ENCODE results near the gene TIMM29. TPM values are rescaled to one million over a fixed set of nuclear protein-coding genes. Genes with fewer than 3 reads are reported as not detected.

Gene TIMM29
- total RNA-seq, 4 donors from 2014 or later: 28.0 to 39.5 (median 34.1) TPM

DNA sequence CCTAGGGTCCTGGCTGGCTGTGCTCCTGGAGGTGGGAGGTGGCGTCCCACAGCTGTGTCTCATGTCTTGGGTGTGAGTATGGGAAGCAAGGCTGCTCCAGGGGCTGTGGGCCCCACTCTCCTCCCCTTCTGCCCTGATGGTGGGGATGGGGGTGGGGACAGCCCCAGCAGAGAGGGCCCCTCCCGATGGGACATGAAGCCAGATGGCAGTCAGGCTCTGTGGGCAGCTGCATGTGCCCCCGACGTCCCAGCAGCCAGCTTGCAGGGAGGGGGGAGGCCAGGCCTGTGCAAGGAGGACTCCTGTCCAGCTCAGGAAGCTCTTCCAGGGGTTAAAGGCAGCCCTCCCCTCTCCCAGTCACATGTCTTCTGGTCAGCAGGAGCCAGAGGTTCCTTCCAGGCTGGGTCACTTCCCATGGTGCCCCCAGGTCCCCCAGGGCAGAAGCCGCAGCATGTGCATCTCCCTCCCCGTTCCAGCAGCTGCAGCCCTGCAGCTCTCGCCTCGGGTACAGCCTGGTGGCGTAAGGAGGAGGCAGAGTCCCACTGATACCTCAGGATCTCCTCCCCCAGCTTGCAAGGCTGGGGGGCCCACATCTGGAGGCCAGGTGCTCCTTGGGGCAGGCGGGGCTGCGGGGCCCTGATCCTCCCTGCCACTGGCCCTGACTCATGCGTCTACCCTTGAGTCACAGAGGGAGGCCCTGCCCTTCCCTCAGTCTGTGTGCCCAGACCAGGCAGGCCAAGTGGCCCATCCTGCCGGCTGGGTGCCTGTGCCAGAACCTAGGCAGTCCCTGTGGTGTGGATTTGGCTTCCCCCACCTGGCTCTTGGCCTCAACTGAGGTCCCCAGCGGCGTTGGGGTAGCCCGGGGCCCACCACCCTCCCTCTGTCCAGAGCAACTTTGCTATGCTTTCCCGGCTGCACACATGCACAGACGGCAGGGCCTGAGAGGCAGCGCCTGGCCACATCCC is 13.2 kb upstream of the TIMM29 start:
- TF ChIP-seq, protein P1, sequence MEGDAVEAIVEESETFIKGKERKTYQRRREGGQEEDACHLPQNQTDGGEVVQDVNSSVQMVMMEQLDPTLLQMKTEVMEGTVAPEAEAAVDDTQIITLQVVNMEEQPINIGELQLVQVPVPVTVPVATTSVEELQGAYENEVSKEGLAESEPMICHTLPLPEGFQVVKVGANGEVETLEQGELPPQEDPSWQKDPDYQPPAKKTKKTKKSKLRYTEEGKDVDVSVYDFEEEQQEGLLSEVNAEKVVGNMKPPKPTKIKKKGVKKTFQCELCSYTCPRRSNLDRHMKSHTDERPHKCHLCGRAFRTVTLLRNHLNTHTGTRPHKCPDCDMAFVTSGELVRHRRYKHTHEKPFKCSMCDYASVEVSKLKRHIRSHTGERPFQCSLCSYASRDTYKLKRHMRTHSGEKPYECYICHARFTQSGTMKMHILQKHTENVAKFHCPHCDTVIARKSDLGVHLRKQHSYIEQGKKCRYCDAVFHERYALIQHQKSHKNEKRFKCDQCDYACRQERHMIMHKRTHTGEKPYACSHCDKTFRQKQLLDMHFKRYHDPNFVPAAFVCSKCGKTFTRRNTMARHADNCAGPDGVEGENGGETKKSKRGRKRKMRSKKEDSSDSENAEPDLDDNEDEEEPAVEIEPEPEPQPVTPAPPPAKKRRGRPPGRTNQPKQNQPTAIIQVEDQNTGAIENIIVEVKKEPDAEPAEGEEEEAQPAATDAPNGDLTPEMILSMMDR (IDR thresholded peaks at IDR 0.05): no peak
- no peak for TF ChIP-seq POLR2A (IDR thresholded peaks at IDR 0.05)
- Histone ChIP-seq H3K27me3 (no peaks in the 10 kb centered on the region), H3K36me3 (peaks cover 0 to 81% (median 0%) of the 10 kb centered on the region in 3 donors), H3K9me3 (no peaks in the 10 kb centered on the region), H3K4me3 (no peak overlapping the region), H3K27ac (no peak overlapping the region), H3K4me1 (no peaks in the 10 kb centered on the region)
- no peak for DNase-seq

DNA sequence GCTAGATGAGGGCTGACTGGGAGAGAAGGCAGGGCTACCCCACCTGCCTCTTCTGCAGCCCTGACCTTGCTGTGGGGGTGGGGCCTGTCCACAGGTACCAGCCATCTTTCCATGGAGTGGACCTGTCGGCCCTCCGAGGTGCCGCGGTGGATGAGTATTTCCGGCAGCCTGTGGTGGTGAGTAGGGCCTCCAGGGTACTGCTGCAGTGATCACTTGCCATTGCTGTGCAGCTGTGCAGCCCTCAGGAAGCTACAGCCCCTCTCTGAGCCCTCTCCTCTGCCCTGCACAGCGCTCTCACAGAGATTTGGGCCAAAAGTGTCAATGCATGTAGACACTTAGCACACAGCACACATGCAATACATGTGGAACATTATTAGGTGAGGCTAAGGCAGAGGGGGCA is 12.0 kb upstream of the TIMM29 start:
- Histone ChIP-seq H3K4me1 (no peaks in the 10 kb centered on the region), H3K4me3 (no peak overlapping the region), H3K9me3 (no peaks in the 10 kb centered on the region), H3K36me3 (peaks cover 0 to 80% (median 0%) of the 10 kb centered on the region in 3 donors), H3K27ac (no peak overlapping the region), H3K27me3 (no peaks in the 10 kb centered on the region)
- no peak for TF ChIP-seq POLR2A (IDR thresholded peaks at IDR 0.05)
- TF ChIP-seq, protein P1 (IDR thresholded peaks at IDR 0.05): no peak
- no peak for DNase-seq

DNA sequence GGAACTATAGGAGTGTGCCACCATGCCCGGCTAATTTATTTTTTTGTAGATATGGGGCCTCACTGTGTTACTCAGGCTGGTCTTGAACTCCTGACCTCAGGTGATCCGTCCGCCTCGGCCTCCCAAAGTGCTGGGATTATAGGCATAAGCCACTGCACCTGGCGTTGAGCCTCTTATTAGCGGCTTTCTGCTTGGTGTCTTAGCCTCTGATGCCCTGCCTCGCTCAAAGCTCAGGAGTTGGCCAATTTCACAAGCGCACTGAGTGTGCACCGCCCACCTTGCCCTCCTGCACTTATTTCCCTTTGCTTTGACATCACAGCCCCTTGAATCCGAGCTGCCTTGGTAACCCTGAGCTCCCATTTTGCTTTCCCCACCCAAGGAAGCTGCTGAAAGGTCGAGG is 10.3 kb upstream of the TIMM29 start:
- H3K27me3 ChIP-seq: no peaks in the 10 kb centered on the region
- TF ChIP-seq, protein P1 (IDR thresholded peaks at IDR 0.05): no peak
- no peak for TF ChIP-seq POLR2A (IDR thresholded peaks at IDR 0.05)

DNA sequence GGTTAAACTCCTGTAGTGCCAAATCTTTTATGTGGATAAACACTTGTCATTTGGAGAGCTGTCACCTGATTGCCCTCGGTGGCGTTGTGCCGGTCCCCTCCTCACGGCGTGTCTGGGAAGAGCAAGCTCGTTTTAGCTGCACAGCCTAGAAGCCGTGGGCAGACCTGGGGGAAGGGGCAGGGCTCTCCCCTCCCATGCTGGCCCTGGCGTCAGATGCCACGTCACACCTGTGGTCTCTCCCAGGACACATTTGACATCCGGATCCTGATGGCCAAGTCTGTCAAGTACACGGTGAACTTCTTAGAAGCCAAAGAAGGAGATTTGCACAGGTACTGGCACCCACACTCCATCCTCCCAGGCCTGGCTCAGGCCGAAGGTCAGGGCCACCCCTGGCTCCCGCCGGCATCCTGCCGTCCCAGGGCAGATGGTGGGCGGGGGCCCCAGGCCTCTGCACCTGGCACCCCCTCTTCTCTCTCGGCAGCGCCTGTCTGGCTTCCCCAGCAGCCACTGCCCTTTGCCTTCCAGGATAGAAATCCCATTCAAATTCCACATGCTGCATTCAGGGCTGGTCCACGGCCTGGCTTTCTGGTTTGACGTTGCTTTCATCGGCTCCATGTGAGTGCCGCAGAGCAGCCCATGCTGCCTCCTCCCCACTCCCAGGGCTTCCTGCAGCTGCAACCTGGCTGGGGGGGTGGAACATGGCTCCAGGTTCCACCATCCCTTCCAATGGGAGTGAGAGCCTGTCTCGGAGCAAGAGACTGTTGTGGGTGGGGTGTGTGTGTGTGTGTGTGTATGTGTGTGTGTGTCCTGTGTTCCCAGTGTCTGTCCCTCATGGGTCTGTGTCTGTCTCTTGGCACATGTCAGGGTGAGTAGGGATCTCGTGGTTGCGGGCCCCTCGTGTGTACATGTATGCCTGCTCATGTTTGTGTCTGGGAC is 9.0 kb upstream of the TIMM29 start:
- DNase-seq: no peak
- TF ChIP-seq, protein P1 (IDR thresholded peaks at IDR 0.05): no peak
- TF ChIP-seq POLR2A (IDR thresholded peaks at IDR 0.05): no peak
- Histone ChIP-seq H3K9me3 (no peaks in the 10 kb centered on the region), H3K4me3 (no peak overlapping the region), H3K27ac (no peak overlapping the region), H3K36me3 (peaks cover 0 to 81% (median 0%) of the 10 kb centered on the region in 3 donors), H3K4me1 (no peaks in the 10 kb centered on the region), H3K27me3 (no peaks in the 10 kb centered on the region)

More for the DNA sequence above, 10.3 kb upstream of the TIMM29 start:
- peaks cover 0 to 78% (median 0%) of the 10 kb centered on the region in 3 donors for H3K36me3 ChIP-seq
- H3K4me3 ChIP-seq: no peak overlapping the region
- H3K27ac ChIP-seq: no peak overlapping the region
- no peak for DNase-seq
- no peaks in the 10 kb centered on the region for H3K4me1 ChIP-seq
- no peaks in the 10 kb centered on the region for H3K9me3 ChIP-seq

DNA sequence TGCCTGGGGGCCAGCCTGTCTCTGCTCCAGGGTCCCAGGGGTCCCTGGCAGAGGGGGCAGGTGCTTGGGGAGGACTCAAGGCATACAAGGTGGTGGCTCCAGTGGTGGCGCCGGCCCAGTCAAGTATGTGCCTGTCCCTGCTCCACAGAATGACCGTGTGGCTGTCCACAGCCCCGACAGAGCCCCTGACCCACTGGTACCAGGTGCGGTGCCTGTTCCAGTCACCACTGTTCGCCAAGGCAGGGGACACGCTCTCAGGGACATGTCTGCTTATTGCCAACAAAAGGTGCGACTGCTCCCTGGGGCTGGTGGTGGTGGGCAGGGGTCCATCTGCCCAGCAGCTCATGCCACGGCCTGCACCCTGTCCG is 8.3 kb upstream of the TIMM29 start:
- H3K27ac ChIP-seq: no peak overlapping the region
- peaks cover 0 to 79% (median 0%) of the 10 kb centered on the region in 3 donors for H3K36me3 ChIP-seq

More for the DNA sequence above, 8.3 kb upstream of the TIMM29 start:
- no peaks in the 10 kb centered on the region for H3K9me3 ChIP-seq
- H3K27me3 ChIP-seq: no peaks in the 10 kb centered on the region
- no peak overlapping the region for H3K4me3 ChIP-seq
- DNase-seq: no peak
- TF ChIP-seq, protein P1 (IDR thresholded peaks at IDR 0.05): no peak
- TF ChIP-seq POLR2A (IDR thresholded peaks at IDR 0.05): no peak
- H3K4me1 ChIP-seq: no peaks in the 10 kb centered on the region
